ENCODE data around the gene SLCO1A2.

DNA sequence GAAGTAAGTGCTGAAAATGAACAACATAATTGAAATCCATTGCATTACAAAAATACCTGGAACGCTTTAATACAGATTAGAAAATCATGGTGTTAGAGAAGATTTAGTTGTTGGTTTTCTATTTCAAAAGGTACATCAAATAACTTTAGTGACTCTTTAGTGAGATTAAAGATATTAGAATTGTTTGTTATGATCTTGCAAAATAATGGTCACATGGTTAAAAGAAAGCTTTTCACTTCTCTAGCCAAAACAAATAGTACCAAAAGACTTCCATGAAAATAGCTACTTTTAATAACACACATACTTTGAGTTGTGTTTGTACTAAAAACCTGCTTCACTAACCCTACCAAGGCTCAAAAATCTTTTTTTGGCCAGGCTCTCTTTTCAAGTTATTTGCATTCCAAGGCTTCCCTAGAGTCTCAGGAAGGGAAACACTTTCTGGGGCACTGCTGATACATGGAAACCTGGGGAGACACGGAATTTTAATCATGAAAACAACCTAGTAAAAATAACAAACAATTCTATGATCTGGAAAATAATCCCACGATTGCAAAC is at the start of gene SLCO1A2:
- TF ChIP-seq, protein P1, sequence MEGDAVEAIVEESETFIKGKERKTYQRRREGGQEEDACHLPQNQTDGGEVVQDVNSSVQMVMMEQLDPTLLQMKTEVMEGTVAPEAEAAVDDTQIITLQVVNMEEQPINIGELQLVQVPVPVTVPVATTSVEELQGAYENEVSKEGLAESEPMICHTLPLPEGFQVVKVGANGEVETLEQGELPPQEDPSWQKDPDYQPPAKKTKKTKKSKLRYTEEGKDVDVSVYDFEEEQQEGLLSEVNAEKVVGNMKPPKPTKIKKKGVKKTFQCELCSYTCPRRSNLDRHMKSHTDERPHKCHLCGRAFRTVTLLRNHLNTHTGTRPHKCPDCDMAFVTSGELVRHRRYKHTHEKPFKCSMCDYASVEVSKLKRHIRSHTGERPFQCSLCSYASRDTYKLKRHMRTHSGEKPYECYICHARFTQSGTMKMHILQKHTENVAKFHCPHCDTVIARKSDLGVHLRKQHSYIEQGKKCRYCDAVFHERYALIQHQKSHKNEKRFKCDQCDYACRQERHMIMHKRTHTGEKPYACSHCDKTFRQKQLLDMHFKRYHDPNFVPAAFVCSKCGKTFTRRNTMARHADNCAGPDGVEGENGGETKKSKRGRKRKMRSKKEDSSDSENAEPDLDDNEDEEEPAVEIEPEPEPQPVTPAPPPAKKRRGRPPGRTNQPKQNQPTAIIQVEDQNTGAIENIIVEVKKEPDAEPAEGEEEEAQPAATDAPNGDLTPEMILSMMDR (conservative IDR thresholded peaks at IDR 0.05; ENCODE audit: low read depth, low read length) = no peak
- TF ChIP-seq SMC3 (IDR thresholded peaks at IDR 0.05; ENCODE audit: low read depth, low read length) = no peak
